GM12878 (cell line): ENCODE measurements around the gene OPTC. TPM values are rescaled to one million over a fixed set of nuclear protein-coding genes. Genes with fewer than 3 reads are reported as not detected.

Experiments used
- ATAC-seq: fragments of 200-7000 bp; cut with Tn5 transposase; 3 replicates; pipeline ENCODE4 v1.9.1; 2020; ENCODE audit warnings: mild to moderate bottlenecking, moderate library complexity
- BruUV-seq: library from RNA; stranded (reverse); fragments of 400-500 nt; replicated peaks from 2 replicates; lab custom pipeline; 2021; lab: Mats Ljungman, UMichigan
- CTCF ChIA-PET: fragments of 300-600 bp; sonication (Branson Sonifier 250); formaldehyde crosslinking; extraction: SDS; loops from one replicate; lab custom pipeline; 2021; ENCODE audit warnings: inconsistent platforms; lab: Yijun Ruan, JAX
- POLR2A ChIA-PET: fragments of 350-600 bp; formaldehyde crosslinking; extraction: SDS; loops from one replicate; lab custom pipeline; 2021; ENCODE audit warnings: inconsistent platforms; lab: Charles Lee
- RAD21 ChIA-PET: fragments of 300-600 bp; sonication (Branson Sonifier 250); formaldehyde crosslinking; loops from one replicate; lab custom pipeline; 2023; ENCODE audit warnings: antibody characterized with exemption; ENCODE audit not compliant: unreplicated experiment; lab: Charles Lee
- SMC1A ChIA-PET: fragments of 300-600 bp; sonication (Branson Sonifier 250); formaldehyde crosslinking; loops from one replicate; lab custom pipeline; 2023; ENCODE audit not compliant: unreplicated experiment, uncharacterized antibody; lab: Charles Lee
- DNase-seq: peaks from one replicate; pipeline ENCODE4 v3.0.0-alpha.2; 2011; ENCODE audit warnings: low read depth, low spot score
- FAIRE-seq: peaks from 3 replicates; lab custom pipeline; 2011; peaks lifted over from hg19 to GRCh38; lab: Jason Lieb, UNC
- H2AFZ ChIP-seq: 2 replicates; pipeline ENCODE4 v1.6.0; 2011; ENCODE audit warnings: low read depth, low read length, control low read depth; ENCODE audit not compliant: control insufficient read depth
- H3K27ac ChIP-seq: 2 replicates; pipeline ENCODE4 v1.5.1; 2011; ENCODE audit warnings: control low read depth; ENCODE audit not compliant: control insufficient read depth, insufficient read depth
- H3K27me3 ChIP-seq, 2 experiments: replicated peaks in 1 of 2; 2 replicates each; pipeline versions ENCODE4 v1.6.0 to v1.6.1; 2011; ENCODE audit warnings: low read length in 1 of 2; ENCODE audit not compliant: control insufficient read depth in 2 of 2, insufficient read depth in 2 of 2
- H3K36me3 ChIP-seq, 2 experiments: 2 replicates each; pipeline ENCODE4 v1.5.1; 2011; ENCODE audit warnings: low read length in 1 of 2; ENCODE audit not compliant: control insufficient read depth in 2 of 2, insufficient read depth in 2 of 2
- H3K4me1 ChIP-seq: 2 replicates; pipeline ENCODE4 v1.6.1; 2011; ENCODE audit warnings: mild to moderate bottlenecking, low read length, moderate library complexity, mixed read lengths; ENCODE audit not compliant: control insufficient read depth, insufficient read depth
- H3K4me2 ChIP-seq: 2 replicates; pipeline ENCODE4 v1.6.0; 2011; ENCODE audit warnings: control low read depth; ENCODE audit not compliant: control insufficient read depth, insufficient read depth
- H3K4me3 ChIP-seq: fragments of 200-600 bp; sonication (generic); 2 replicates; pipeline ENCODE4 v1.5.1; 2016
- H3K79me2 ChIP-seq: 2 replicates; pipeline ENCODE4 v1.6.0; 2011; ENCODE audit warnings: low read length; ENCODE audit not compliant: control insufficient read depth, insufficient read depth
- H3K9ac ChIP-seq: 2 replicates; pipeline ENCODE4 v1.8.0; 2011; ENCODE audit warnings: low read length, control low read depth, mixed read lengths; ENCODE audit not compliant: control insufficient read depth, insufficient read depth
- H3K9me3 ChIP-seq: replicated peaks from 3 replicates; pipeline ENCODE4 v1.5.1; 2011; ENCODE audit warnings: mild to moderate bottlenecking, low read length; ENCODE audit not compliant: control insufficient read depth, insufficient read depth
- H4K20me1 ChIP-seq: 2 replicates; pipeline ENCODE4 v1.6.0; 2011; ENCODE audit not compliant: control insufficient read depth, insufficient read depth
- CHD4 ChIP-seq: fragments of 200-600 bp; sonication (generic); IDR thresholded peaks from 2 replicates; pipeline ENCODE4 v1.6.1; 2016; ENCODE audit warnings: mild to moderate bottlenecking
- CREB1 ChIP-seq: IDR thresholded peaks from 2 replicates; pipeline ENCODE4 v1.6.1; 2012; ENCODE audit warnings: low read depth, mild to moderate bottlenecking, inconsistent platforms
- GABPA ChIP-seq: IDR thresholded peaks from 2 replicates; pipeline ENCODE4 v1.6.1; 2014; ENCODE audit warnings: antibody characterized with exemption, low read depth, mild to moderate bottlenecking, inconsistent platforms
- IKZF1 ChIP-seq: fragments of 450-650 bp; conservative IDR thresholded peaks from 2 replicates; pipeline ENCODE4 v1.6.1; 2017; ENCODE audit warnings: antibody characterized with exemption, mild to moderate bottlenecking
- IKZF2 ChIP-seq, 2 experiments: fragments of 450-650 bp; IDR thresholded peaks; 2 replicates each; pipeline ENCODE4 v1.6.1; 2017; ENCODE audit warnings: mild to moderate bottlenecking in 2 of 2, moderate library complexity in 2 of 2
- NBN ChIP-seq: fragments of 450-650 bp; IDR thresholded peaks from 2 replicates; pipeline ENCODE4 v1.6.1; 2016
- NFYA ChIP-seq: IDR thresholded peaks from 2 replicates; pipeline ENCODE4 v1.6.1; 2011; ENCODE audit warnings: low read depth, mild to moderate bottlenecking, low read length, improper control_type of control experiment, borderline replicate concordance
- ZSCAN29 ChIP-seq: fragments of 450-650 bp; IDR thresholded peaks from 2 replicates; pipeline ENCODE4 v1.6.1; 2017; ENCODE audit warnings: mild to moderate bottlenecking, moderate library complexity
- WGBS: methylation state at CpG from one replicate; pipeline ENCODE4 v1.1.6; 2016; ENCODE audit warnings: low lambda C conversion rate; ENCODE audit not compliant: insufficient replicate concordance, insufficient coverage; ENCODE audit errors: missing lambda C conversion rate; 5-methylcytosine and 5-hydroxymethylcytosine counted together
- in situ Hi-C: fragments of 300-500 bp; cut with MboI; formaldehyde crosslinking; loops from 9 replicates; pipeline ENCODE4 v1.14.3; 2018; ENCODE audit warnings: mixed read lengths
- intact Hi-C: fragments of 100-400 bp; cut with micrococcal nuclease; formaldehyde crosslinking; loops from one replicate; pipeline ENCODE4 v1.14.2; 2022; ENCODE audit not compliant: unreplicated experiment
- polyA plus RNA-seq, 11 experiments: library from polyadenylated mRNA; depleted of rRNA in 4 of 11; unstranded in 6 of 11; stranded (reverse) in 5 of 11; fragments of >200 nt; fragmentation: Nextera tagmentation in 4 of 11; fragmentation: Illumina TruSeq in 1 of 11; extraction: Ambion mirVana in 4 of 11; extraction: Trizol in 1 of 11; gene quantifications; 1 replicate in 1 of 11; 2 replicates in 10 of 11; pipeline versions ENCODE4 v1.2.1 to v1.2.3, GENCODE V29; 2011 to 2016; ENCODE audit warnings: inconsistent platforms in 2 of 11, missing spikeins in 2 of 11, low read depth in 1 of 11
- total RNA-seq, 4 experiments: library from RNA; depleted of rRNA in 3 of 4; stranded (reverse); fragments of >200 nt in 3 of 4; fragmentation: Illumina TruSeq in 1 of 4; extraction: Trizol in 1 of 4; gene quantifications; 2 replicates each; pipeline versions ENCODE4 v1.2.1 to v1.2.3, GENCODE V29; 2013 to 2021
- TF ChIP-seq, protein P1 (sequence below): fragments of 450-650 bp; conservative IDR thresholded peaks from 2 replicates; pipeline ENCODE4 v1.6.1; 2017; ENCODE audit warnings: mild to moderate bottlenecking, moderate library complexity
- TF ChIP-seq, protein P2 (sequence below): fragments of 150-350 bp; IDR thresholded peaks from 2 replicates; pipeline ENCODE4 v1.6.1; 2016; ENCODE audit warnings: low read depth, low read length

The OPTC gene
- total and polyA plus RNA-seq, 10 of the 15 experiments (the other 5 are each of a cell fraction or from before 2014, with no cell fraction given): not detected

DNA sequence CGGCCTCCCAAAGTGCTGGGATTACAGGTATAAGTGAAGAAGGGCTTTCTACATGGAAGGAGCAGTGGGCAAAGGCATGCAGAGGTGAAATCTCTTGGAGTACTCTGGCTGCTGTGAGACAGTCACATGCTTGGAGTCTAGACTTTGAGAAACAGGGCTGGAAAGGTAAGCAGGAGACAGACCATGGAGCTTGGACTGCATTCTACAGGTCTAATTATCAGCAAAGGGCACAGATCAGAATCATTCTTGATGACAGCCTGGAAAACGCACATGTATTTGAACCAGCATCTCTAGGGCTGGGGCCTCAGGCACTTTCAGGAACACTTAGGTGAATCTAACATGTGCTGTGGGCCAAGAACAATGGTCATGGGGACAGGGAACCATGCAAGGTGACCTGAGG lies 25.6 kb upstream of the OPTC start (continued):
- TF ChIP-seq IKZF2 (IDR thresholded peaks at IDR 0.05): no peak
- no peak for TF ChIP-seq CHD4
- no peak for TF ChIP-seq ZSCAN29
- TF ChIP-seq CREB1: no peak
- no peak for TF ChIP-seq IKZF1
- no peak for TF ChIP-seq GABPA
- no peak for TF ChIP-seq NFYA
- TF ChIP-seq, protein P1, sequence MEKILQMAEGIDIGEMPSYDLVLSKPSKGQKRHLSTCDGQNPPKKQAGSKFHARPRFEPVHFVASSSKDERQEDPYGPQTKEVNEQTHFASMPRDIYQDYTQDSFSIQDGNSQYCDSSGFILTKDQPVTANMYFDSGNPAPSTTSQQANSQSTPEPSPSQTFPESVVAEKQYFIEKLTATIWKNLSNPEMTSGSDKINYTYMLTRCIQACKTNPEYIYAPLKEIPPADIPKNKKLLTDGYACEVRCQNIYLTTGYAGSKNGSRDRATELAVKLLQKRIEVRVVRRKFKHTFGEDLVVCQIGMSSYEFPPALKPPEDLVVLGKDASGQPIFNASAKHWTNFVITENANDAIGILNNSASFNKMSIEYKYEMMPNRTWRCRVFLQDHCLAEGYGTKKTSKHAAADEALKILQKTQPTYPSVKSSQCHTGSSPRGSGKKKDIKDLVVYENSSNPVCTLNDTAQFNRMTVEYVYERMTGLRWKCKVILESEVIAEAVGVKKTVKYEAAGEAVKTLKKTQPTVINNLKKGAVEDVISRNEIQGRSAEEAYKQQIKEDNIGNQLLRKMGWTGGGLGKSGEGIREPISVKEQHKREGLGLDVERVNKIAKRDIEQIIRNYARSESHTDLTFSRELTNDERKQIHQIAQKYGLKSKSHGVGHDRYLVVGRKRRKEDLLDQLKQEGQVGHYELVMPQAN: no peak
- TF ChIP-seq NBN: no peak

DNA sequence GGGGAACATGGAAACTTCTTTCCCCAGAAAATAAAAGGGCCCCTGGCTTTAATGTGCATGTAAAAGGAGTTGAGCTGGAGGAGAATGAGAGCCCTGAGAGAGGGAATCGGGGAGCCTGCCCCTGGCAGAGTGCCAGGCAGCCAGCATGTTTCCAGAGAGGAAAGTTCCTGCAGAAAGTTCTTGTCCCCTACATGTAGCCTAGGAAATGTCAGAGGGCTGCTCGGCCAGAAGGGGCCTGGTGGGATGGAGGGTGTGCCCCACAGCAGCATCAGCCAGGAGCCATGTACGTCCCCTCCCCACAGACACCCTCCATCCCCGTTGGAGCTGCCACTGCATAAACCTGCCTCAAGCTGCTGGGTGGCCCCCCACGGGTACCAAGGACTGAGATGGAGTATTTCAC lies 23.7 kb upstream of the OPTC start:
- H4K20me1 ChIP-seq: no peaks in the 10 kb centered on the region
- in situ Hi-C loops: no loop called here
- DNase-seq (no peak), FAIRE-seq (no peak), ATAC-seq (no peak)
- no peaks in the 10 kb centered on the region for H3K79me2 ChIP-seq
- no TSS peak for BruUV-seq
- ChIA-PET CTCF (interaction anchor here (1.6 kb wide), 1 partner anchor 16 kb away, joined by 3 read pairs; no protein-coding TSS in a partner anchor), SMC1A (interaction anchor here (0.6 to 0.9 kb wide), 2 partner anchors 17 to 246 kb away, joined by 3 to 5 read pairs; no protein-coding TSS in a partner anchor), POLR2A (no interaction called here), RAD21 (no interaction called here)
- no peak overlapping the region for H3K27ac ChIP-seq
- intact Hi-C loops: no loop called here
- no peaks in the 10 kb centered on the region for H3K4me1 ChIP-seq
- no peaks in the 10 kb centered on the region for H3K9me3 ChIP-seq
- 18% methylated on average over 5 of the region's 5 CpGs for WGBS
- H3K4me3 ChIP-seq: no peak overlapping the region
- H3K4me2 ChIP-seq: no peak overlapping the region
- TF ChIP-seq, protein P2, sequence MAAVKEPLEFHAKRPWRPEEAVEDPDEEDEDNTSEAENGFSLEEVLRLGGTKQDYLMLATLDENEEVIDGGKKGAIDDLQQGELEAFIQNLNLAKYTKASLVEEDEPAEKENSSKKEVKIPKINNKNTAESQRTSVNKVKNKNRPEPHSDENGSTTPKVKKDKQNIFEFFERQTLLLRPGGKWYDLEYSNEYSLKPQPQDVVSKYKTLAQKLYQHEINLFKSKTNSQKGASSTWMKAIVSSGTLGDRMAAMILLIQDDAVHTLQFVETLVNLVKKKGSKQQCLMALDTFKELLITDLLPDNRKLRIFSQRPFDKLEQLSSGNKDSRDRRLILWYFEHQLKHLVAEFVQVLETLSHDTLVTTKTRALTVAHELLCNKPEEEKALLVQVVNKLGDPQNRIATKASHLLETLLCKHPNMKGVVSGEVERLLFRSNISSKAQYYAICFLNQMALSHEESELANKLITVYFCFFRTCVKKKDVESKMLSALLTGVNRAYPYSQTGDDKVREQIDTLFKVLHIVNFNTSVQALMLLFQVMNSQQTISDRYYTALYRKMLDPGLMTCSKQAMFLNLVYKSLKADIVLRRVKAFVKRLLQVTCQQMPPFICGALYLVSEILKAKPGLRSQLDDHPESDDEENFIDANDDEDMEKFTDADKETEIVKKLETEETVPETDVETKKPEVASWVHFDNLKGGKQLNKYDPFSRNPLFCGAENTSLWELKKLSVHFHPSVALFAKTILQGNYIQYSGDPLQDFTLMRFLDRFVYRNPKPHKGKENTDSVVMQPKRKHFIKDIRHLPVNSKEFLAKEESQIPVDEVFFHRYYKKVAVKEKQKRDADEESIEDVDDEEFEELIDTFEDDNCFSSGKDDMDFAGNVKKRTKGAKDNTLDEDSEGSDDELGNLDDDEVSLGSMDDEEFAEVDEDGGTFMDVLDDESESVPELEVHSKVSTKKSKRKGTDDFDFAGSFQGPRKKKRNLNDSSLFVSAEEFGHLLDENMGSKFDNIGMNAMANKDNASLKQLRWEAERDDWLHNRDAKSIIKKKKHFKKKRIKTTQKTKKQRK: no peak
- TF ChIP-seq, protein P1: no peak
- H3K9ac ChIP-seq: no peak overlapping the region
- H3K27me3 ChIP-seq: peaks cover 2 to 3% of the 10 kb centered on the region in 2 experiments; a peak in 2 of 4 replicates
- H3K36me3 ChIP-seq: no peaks in the 10 kb centered on the region
- no peak overlapping the region for H2AFZ ChIP-seq
